HG02763 (cell line): Measurements from ENCODE around the gene CAPZA2.
"Not testable (repeated sequence)": the region's sequence is repeated elsewhere in the genome, so short reads cannot be mapped to it uniquely, and the experiment has no call there.

Experiments
- ATAC-seq: cut with Tn5 transposase; IDR thresholded peaks from one replicate; pipeline ENCODE4 v1.9.1; 2021; ENCODE audit warnings: mild to moderate bottlenecking, moderate library complexity; ENCODE audit not compliant: unreplicated experiment

Gene CAPZA2

GRCh38 chr7:116862234-116862950 is at the start of gene CAPZA2:
TSS of gene CAPZA2 (plus strand) at chr7:116862587. CDS start at chr7:116862612, 25 bp downstream.
- peak; percentile 87 for ATAC-seq

- ATAC-seq = no peak
Observed at GRCh38 chr7:116812860-116813259, 49.5 kb upstream of the CAPZA2 start.

DNA sequence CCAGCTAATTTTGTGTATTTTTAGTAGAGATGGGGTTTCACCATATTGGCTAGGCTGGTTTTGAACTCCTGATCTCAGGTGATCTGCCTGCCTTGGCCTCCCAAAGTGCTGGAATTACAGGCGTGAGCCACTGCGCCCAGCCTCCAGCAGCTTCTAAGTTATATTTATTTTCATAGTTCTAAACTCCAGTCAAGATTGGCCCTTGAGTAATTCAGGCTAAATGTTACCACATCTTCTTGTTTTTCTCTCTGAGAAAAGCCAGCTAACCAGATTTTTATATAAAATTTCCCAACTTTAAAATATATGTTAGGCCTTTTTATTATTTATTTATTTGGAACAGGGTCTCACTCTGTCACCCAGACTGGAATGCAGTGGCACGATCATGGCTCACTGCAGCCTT is 49.0 kb upstream of the CAPZA2 start:
- ATAC-seq = not testable (repeated sequence)

DNA sequence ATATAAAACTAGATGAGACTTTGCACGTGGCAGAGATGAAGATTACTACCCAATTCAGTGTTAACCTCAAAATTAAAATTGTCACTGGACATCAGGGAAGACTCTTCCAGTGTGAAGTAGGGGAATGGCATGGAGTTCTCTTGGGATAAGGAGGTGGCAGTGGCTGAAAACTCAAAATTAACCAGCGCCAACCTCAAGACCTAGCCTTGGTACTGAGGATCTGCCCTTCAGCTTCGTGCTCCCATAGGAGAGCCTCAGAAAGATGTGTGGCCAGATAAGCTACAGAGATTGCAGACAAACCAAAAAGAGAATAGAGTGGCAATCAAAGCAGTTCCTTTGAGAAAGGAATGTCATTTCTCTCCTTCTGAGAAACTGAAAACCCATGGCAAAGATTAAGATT is 47.3 kb upstream of the CAPZA2 start:
- no peak for ATAC-seq

DNA sequence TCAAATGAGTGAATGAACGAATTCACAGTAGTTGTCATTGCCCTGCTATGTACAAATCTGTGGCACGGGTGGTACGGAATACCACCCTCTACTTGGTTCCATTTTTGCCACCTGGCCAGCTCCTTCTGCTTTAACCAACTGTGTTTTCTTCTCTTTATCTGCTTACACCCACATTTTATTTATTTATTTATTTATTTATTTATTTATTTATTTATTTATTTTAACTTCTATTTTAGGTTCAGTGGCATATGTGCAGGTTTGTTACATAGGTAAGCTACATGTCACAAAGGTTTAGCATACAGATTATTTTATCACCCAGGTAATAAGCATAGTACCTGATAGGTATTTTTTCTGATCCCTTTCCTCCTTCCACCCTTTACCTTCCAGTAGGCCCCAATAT is 42.2 kb upstream of the CAPZA2 start:
- ATAC-seq = no peak

DNA sequence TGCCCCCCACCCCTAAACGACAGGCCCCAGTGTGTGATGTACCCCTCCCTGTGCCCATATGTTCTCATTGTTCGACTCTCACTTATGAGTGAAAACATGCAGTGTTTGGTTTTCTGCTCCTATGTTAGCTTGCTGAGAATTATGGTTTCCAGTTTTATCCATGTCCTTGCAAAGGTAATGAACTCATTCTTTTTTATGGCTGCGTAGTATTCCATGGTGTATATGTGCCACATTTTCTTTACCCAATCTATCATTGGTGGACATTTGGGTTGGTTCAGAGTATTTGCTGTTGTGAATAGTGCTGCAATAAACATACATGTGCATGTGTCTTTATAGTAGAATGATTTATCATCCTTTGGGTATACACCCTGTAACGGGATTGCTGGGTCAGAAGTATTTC is 40.7 kb upstream of the CAPZA2 start:
- not testable (repeated sequence) for ATAC-seq

DNA sequence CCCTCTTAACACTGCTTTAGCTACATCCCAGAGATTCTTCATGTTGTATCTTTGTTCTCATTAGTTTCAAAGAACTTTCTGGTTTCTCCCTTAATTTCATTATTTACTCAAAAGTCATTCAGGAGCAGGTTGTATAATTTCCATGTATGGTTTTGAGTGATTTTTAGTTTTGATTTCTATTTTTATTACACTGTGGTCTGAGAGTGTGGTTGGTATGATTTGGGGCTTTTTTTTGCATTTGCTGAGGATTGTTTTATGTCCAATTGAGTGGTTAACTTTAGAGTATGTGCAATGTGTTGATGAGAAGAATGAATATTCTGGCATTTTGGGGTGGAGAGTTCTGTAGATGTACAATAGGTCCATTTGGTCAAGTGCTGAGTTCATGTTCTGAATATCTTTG is 37.9 kb upstream of the CAPZA2 start:
- no peak for ATAC-seq

- no peak for ATAC-seq
Observed at GRCh38 chr7:116828281-116828680, 34.1 kb upstream of the CAPZA2 start.

GRCh38 chr7:116829041-116829440 is 33.3 kb upstream of the CAPZA2 start:
- no peak for ATAC-seq

- no peak for ATAC-seq
Observed at GRCh38 chr7:116829493-116829892, 32.9 kb upstream of the CAPZA2 start.

DNA sequence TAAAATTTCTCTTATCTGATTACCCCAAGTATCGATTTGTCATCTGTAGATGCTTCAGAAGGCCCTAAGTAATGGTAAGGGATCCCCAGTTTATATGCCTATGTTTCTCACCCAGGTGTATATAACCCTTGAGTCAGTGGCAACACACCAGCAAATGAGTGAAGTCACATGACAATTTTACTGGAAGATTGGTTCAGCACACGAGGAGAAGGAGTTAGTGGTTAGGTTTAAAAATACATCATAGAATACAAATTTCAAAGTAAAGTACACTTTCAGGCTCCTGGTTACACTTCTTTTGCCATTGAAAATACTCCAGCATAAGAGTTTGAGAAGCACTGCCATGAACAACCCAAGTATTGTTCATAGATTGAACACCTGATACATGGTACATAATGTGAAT is 29.7 kb upstream of the CAPZA2 start:
- no peak for ATAC-seq

DNA sequence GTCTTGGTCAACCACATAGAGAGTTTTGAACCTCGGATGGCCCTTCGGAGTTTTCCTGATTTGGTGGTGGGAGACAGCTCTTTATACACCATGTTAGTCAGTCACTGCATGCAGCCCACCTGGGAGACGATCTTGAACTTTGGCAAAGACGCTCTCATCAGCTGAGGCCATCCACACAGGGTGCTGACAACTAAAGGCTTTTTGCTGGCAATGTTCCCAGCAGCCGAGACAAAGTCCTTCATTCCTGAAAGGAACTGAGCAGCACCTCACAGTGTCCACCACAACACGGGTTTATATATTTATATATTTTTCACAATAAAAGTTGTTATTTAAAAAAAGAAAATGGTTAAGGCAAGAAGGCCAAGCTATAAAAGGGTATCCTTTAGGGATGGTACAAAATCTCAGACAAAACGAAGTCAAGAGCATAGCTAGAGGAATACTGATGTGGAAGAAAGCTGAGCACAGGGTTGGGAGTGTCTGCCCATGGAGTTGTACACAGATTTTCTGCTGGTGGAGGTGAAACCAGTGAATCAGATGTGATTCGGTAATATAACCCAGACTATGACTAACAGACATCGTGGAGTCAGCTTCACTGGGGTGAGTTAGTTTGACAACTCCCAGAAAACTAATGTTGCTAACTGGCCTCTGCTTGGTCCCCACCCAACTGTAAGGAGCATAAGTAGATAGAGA is 27.4 kb upstream of the CAPZA2 start:
- ATAC-seq = no peak

GRCh38 chr7:116836048-116836447 is 26.3 kb upstream of the CAPZA2 start:
- no peak for ATAC-seq

- ATAC-seq = no peak
Observed at GRCh38 chr7:116836911-116837310, 25.5 kb upstream of the CAPZA2 start.

- no peak for ATAC-seq
Observed at GRCh38 chr7:116837586-116837985, 24.8 kb upstream of the CAPZA2 start.

GRCh38 chr7:116840256-116840655 is 22.1 kb upstream of the CAPZA2 start:
- ATAC-seq = no peak

DNA sequence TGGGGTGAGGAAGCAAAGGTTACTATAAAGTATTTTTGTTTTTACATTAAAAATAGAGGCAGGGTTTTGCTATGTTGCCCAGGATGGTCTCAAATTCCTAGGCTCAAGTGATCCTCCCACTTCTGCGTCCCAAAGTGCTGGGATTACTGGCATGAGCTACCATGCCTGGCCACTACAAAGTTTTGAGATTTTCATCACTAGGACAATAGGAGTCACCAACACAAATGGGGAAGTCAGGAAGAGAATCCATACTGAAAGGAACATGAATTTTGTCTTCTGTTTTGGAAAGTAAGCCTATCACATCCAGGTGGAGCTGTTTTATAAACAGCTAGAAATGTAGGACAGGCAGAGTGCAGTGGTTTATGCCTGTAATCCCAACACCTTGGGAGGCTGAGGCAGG is 20.0 kb upstream of the CAPZA2 start:
- ATAC-seq = no peak

DNA sequence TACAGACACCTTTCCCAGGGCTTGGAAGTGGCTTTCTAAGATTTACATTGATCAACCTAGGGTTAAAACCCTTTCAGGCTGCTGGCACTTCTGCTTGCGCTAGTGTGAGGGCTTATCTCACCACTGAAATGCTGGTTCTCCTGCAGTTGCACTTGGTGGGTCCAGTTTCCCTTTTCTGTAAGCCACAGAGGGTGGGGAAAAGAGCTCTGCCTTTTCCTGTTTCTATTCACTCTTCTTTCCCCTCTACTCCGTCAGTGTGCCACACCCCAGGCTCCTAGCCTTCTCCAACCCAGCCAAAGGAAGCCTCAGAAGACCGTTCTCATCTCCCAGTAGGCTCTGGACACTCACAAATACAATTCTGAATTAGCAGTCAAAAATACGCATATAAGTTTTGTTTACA is 19.0 kb upstream of the CAPZA2 start:
- ATAC-seq = no peak

- no peak for ATAC-seq
Observed at GRCh38 chr7:116851175-116851574, 11.2 kb upstream of the CAPZA2 start.

- no peak for ATAC-seq
Observed at GRCh38 chr7:116851671-116852070, 10.7 kb upstream of the CAPZA2 start.

GRCh38 chr7:116854132-116854531 is 8.3 kb upstream of the CAPZA2 start:
- ATAC-seq = no peak

GRCh38 chr7:116857052-116857451 is 5.3 kb upstream of the CAPZA2 start:
- no peak for ATAC-seq

- ATAC-seq = no peak
Observed at GRCh38 chr7:116859323-116859722, 3.1 kb upstream of the CAPZA2 start.
